MG63 (cell line): ENCODE results near the gene CACNA2D3. TPM values are rescaled to one million over a fixed set of nuclear protein-coding genes. Genes with fewer than 3 reads are reported as not detected.
A peak's percentile ranks its signal among the peaks of the same experiment; 100 is the strongest.

ENCODE experiments used
- DNase-seq: peaks from one replicate; pipeline ENCODE4 v3.0.0-alpha.2; 2020
- H3K27me3 ChIP-seq: fragments of 250-450 bp; sonication (Bioruptor Pico); 2 replicates; pipeline ENCODE4 v1.5.1; 2020; ENCODE audit warnings: mild to moderate bottlenecking, moderate library complexity
- H3K36me3 ChIP-seq: fragments of 250-450 bp; sonication (Bioruptor Pico); 2 replicates; pipeline ENCODE4 v1.5.1; 2020; ENCODE audit warnings: mild to moderate bottlenecking, moderate library complexity
- H3K4me3 ChIP-seq: fragments of 250-450 bp; sonication (Bioruptor Pico); 2 replicates; pipeline ENCODE4 v1.5.1; 2020; ENCODE audit warnings: mild to moderate bottlenecking, moderate library complexity
- H3K9me3 ChIP-seq: fragments of 250-450 bp; sonication (Bioruptor Pico); 2 replicates; pipeline ENCODE4 v1.5.1; 2020; ENCODE audit warnings: mild to moderate bottlenecking, moderate library complexity
- total RNA-seq: library from RNA; depleted of rRNA; stranded (reverse); fragments of >200 nt; shearing (Covaris generic); gene quantifications from 2 replicates; pipeline ENCODE4 v1.2.3, GENCODE V29; 2014; ENCODE audit warnings: low replicate concordance

The CACNA2D3 gene
- total RNA-seq, 1 experiment from 2014 or later, result 2.0 TPM

DNA sequence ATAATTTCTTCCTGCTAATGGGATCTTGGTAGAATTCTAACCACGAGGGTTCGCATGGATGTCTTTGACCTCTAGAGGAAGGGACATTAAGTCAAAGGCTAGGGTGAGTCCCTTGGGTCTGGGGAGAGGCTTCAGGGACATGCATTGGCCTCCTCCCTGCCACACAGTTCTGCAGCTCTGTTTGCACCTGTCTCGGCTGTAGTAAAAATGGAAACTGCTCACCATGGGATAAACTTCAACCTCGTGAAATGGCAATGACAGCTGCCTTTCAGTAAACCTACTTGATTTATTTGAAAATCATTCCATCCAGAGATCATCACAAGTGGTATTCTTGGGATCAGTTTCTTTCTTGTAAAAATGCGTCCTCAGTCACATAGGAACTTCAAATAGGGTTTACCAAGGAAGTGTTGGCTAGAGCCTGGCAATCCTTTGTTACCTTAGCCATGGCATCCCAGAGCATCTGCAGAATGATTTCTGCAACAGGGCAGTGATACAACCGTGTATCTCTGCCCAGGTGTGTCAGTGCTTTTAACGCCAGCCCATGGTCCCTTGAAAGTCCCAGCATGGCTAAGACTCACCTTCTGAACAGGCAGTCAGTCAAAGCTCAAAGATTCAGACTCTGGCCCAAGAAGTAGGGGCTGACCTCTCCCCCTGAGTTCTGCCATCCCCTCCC lies 819.5 kb downstream of the CACNA2D3 start:
- Histone ChIP-seq H3K9me3 (no peaks in the 10 kb centered on the region), H3K36me3 (no peaks in the 10 kb centered on the region), H3K27me3 (no peaks in the 10 kb centered on the region), H3K4me3 (no peak overlapping the region)
- no peak for DNase-seq

DNA sequence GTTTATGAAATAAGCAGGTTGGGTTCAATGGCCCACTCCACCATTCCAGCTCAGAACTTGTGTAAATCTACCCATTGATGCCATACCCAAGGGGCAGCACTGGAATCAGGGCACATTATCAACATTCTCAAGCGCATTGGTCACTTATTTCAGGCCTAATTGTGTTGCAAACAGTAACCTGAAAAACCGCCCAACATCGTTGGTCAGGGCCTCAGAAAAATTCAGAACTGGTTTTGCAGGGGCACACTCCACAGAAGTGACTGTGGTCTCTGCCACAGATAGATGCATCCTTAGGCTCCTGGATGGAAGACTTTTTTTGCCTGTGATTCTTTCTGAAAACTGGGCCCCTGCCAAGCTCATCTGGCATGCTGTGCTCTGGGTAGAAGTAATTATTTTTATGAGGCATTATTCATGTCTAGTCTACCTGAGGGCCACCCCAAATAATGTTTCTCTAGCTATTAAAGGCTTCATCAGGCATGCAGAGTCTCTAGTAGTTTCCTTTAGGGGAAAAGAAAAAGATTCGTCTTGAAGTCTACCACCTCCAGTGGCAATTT lies 827.2 kb downstream of the CACNA2D3 start:
- H3K36me3 ChIP-seq, result no peaks in the 10 kb centered on the region
- no peaks in the 10 kb centered on the region for H3K9me3 ChIP-seq

DNA sequence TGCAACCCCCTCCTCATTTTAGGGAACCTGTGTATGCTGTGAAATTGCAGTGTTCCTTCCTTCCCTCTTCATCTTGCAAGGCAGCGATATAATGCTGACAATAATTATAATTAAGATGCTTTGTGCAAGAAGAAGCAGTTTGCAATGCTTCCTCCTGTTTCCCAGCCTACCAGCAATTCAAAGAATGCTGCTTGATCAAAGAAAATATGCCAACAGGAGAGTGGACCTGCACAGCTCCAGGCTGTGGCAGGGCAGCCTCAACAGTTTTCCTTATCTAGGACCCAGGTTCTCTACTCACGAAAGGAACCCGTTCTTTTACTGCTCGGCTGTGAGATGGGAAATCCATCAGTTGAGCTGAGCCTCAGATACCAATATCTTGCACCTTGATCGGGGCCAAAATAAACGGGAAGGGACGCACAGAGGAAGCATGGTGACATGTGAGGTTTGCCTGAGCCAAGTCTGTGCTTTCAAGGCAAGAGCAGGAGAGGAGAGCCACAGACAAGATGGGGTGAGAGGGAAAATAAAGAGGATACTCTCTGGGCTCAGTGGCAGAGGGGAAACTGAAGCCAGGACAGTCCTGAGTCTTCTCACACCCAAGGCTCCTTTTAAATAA lies 828.1 kb downstream of the CACNA2D3 start:
- H3K36me3 ChIP-seq, result no peaks in the 10 kb centered on the region
- no peaks in the 10 kb centered on the region for H3K9me3 ChIP-seq
- DNase-seq, result no peak
- H3K4me3 ChIP-seq, result no peak overlapping the region
- H3K27me3 ChIP-seq, result no peaks in the 10 kb centered on the region

More for the DNA sequence above, 827.2 kb downstream of the CACNA2D3 start:
- Histone ChIP-seq H3K4me3 (no peak overlapping the region), H3K27me3 (no peaks in the 10 kb centered on the region)
- DNase-seq, result no peak

DNA sequence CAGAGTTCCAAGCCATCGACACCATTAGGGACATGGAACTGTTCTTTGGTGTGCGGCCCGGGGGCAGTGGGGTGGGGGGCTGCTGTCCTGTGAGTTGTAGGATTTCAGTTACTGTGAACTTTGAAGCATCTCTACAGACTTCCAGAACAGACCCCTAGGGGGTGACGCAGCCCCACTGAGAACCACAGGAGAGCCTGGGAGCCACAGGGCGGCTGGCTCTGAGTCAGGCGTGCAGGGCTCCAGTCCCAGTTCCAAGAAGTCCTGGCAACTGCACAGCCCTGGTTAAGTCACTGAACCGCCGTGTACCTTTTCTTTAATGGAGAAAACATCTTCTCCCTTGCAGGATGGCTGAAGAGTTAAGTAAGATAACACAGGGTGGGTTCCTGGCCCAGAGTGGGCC lies 829.1 kb downstream of the CACNA2D3 start:
- Histone ChIP-seq H3K9me3 (no peaks in the 10 kb centered on the region), H3K4me3 (no peak overlapping the region)
- peak; percentile 86 for DNase-seq

DNA sequence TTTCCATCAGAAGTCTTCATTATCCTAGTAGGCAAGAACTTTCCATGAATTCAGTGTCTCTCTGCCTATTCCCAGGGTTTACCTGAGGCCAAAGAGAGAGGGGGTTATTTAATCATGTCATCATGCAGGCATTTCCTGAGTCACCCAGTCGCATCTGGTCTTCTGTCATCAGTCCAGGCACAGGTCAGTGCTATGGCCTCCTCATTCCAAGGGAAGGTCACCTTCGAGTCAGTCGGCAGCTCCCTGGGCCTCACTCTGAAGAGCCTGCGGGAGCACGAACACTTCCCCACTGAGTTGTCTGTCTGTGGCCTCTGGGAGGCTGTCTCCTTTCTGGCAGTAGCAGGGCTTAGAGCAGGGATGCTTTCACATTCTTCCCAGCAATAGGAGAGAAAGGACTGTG lies 831.7 kb downstream of the CACNA2D3 start:
- no peaks in the 10 kb centered on the region for H3K9me3 ChIP-seq
- DNase-seq, result peak; percentile 60
- H3K36me3 ChIP-seq, result no peaks in the 10 kb centered on the region
- H3K4me3 ChIP-seq, result no peak overlapping the region
- H3K27me3 ChIP-seq, result no peaks in the 10 kb centered on the region

More for the DNA sequence above, 829.1 kb downstream of the CACNA2D3 start:
- Histone ChIP-seq H3K27me3 (no peaks in the 10 kb centered on the region), H3K36me3 (no peaks in the 10 kb centered on the region)

DNA sequence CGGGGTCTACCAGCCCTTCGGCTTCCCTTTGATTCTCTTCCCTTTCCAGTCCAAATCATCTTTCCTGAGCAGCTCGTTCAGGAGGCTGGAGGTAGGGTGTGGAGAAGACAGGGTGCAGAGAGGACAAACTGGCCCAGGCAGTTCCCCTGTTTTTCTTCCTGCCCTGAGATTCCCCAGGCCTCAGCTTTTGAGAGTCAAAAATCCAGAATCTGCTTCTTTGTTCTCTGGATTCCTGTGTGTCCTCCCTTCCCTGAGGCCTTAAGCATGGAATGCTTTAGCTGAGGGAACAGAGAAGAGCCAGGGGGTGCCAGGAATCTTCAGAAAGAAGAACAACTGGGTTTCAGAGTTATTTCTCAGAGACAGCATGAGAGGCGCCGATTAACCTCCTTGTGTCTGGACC lies 832.2 kb downstream of the CACNA2D3 start:
- DNase-seq, result no peak
- H3K36me3 ChIP-seq, result no peaks in the 10 kb centered on the region
- no peaks in the 10 kb centered on the region for H3K9me3 ChIP-seq
- H3K4me3 ChIP-seq, result no peak overlapping the region
- H3K27me3 ChIP-seq, result no peaks in the 10 kb centered on the region

DNA sequence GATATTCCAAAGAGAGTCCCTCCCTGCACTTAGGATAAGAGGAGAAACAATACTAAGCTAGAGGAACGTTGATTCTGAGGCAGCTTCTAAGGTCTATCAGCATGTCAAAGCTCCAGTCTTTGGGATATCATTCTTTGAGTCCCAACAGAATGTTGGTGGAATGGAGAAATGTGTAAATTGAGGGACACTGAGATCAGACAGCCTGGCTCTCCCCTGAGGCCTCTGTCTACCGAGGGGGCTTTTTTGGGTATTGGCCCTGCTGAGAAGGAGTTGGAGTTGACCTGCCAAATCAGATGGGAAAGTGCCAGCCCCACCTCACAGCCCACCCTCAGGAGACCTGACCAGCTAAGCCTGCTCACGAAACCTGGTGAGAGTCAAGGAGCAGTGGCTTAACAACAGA lies 833.1 kb downstream of the CACNA2D3 start:
- no peaks in the 10 kb centered on the region for H3K27me3 ChIP-seq
- H3K9me3 ChIP-seq, result no peaks in the 10 kb centered on the region
- no peaks in the 10 kb centered on the region for H3K36me3 ChIP-seq
- no peak for DNase-seq
- no peak overlapping the region for H3K4me3 ChIP-seq

DNA sequence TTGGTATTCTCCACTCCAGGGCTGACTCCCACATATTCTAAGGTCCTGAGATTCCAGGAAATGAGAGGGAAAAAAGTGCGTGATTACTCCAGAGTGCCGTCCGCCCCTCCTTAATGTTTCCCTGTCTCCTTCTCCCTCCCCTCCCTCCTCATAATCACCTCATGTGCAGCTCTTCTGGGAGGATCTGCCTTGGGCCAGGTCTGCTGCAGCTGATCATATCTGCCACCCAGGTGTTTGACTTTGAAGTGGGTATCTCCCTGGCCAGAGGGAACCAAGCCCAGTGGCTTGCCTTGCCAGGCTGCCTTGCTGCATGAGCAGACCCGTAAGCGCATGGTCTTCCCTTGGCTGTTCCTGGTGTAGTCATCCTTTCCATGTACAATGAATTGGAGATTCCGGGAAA lies 833.6 kb downstream of the CACNA2D3 start:
- Histone ChIP-seq H3K9me3 (no peaks in the 10 kb centered on the region), H3K36me3 (no peaks in the 10 kb centered on the region), H3K4me3 (no peak overlapping the region), H3K27me3 (no peaks in the 10 kb centered on the region)
- DNase-seq, result no peak

DNA sequence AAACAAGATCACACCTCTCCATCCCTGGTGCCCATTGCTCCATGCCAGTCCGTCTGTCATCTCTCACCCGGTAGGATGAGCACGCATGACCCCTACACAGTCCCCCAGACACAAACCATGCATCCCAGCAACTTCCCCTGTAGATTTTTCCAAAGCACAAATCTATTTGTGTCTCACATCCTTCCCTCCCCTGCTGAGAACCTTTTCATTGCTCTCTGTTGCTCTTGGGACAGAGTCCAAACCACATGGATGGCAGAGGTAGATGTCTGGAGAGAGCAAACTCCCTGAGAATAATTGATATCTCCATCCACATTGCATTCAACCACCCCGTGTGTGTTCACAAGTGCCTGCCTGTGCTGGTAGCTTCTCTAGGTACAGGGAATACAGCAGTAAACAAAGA lies 835.4 kb downstream of the CACNA2D3 start:
- H3K4me3 ChIP-seq, result no peak overlapping the region

DNA sequence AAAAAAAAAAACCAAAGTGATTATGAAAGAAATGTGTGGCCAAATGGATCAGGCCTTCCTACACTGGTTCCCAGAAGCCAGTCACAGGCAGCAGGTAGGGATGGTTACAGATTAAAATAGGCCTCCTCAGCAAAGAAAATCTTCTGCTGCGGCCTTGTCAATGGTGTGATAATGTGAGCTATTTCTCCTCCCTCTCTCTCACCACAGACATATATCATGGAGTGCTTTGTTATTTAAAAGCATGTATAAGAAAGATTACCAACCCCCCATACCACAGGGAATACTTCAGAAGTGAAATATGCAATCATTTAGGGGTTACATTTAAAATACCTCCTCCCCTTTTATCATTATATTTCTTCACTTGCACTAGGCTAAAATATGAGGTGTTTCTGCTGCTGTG lies 837.7 kb downstream of the CACNA2D3 start:
- DNase-seq, result no peak
- Histone ChIP-seq H3K36me3 (no peaks in the 10 kb centered on the region), H3K4me3 (no peak overlapping the region), H3K27me3 (no peaks in the 10 kb centered on the region), H3K9me3 (no peaks in the 10 kb centered on the region)

More for the DNA sequence above, 835.4 kb downstream of the CACNA2D3 start:
- peak; percentile 5 for DNase-seq
- no peaks in the 10 kb centered on the region for H3K36me3 ChIP-seq
- no peaks in the 10 kb centered on the region for H3K9me3 ChIP-seq
- H3K27me3 ChIP-seq, result no peaks in the 10 kb centered on the region

DNA sequence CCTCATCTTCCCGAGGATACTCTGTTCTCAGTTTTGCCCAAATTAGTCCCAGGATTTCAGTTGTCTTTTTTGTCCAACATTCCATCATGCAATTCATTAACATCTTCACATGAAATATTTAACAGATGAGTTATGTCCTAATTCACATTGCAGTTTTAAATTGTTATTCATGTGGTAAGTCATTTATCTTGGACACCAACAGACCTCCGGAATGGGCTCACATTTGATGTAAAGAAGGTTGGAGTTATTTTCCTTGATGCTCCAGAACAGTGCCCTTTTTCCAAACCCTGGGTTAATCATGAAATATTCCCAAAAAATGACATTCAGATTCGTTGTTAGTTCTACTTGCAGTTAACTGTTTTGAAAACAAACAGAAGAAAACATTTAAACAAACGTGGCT lies 838.3 kb downstream of the CACNA2D3 start:
- no peak for DNase-seq

DNA sequence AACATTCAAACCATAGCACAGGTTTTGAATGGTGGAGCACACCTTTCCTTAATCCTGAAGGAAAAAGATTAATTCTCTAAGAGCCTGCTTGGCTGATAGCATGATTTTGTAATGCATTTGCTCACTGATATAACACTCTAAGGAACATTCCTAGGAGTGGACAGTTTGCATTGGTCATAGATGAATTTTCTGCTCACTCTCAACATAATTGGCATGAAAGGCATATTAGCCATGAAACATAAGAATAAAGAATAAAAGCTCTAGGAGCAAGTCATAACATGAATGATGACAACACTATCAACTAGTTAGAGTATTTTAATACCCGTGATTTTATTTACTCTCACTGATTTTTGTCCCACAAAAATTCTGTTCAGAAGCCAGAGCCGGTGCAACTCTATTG lies 839.8 kb downstream of the CACNA2D3 start:
- Histone ChIP-seq H3K9me3 (no peaks in the 10 kb centered on the region), H3K36me3 (no peaks in the 10 kb centered on the region), H3K27me3 (no peaks in the 10 kb centered on the region), H3K4me3 (no peak overlapping the region)
- DNase-seq, result no peak

More for the DNA sequence above, 838.3 kb downstream of the CACNA2D3 start:
- H3K9me3 ChIP-seq, result no peaks in the 10 kb centered on the region
- no peaks in the 10 kb centered on the region for H3K36me3 ChIP-seq
- H3K27me3 ChIP-seq, result no peaks in the 10 kb centered on the region
- no peak overlapping the region for H3K4me3 ChIP-seq

DNA sequence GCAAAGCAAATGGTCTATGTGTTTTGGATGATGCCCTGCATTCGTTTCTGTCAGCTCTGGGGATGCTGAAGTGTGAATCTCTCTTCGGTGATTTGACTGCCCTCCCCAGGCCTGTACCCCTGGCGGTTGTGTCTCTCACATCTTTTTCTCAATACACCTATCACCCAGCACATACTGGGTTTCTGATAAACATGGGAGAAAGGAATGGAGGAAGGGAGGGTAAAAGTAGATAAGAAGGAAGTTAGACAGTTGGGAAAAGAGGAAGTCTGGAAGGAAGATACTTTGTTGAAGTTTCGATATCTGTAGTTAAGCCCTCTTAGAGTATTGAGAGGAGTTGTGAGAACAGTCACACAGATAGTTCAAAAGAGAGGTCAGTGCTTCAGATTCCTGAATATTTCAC lies 841.3 kb downstream of the CACNA2D3 start:
- Histone ChIP-seq H3K9me3 (no peaks in the 10 kb centered on the region), H3K27me3 (no peaks in the 10 kb centered on the region), H3K4me3 (no peak overlapping the region), H3K36me3 (no peaks in the 10 kb centered on the region)
- no peak for DNase-seq

DNA sequence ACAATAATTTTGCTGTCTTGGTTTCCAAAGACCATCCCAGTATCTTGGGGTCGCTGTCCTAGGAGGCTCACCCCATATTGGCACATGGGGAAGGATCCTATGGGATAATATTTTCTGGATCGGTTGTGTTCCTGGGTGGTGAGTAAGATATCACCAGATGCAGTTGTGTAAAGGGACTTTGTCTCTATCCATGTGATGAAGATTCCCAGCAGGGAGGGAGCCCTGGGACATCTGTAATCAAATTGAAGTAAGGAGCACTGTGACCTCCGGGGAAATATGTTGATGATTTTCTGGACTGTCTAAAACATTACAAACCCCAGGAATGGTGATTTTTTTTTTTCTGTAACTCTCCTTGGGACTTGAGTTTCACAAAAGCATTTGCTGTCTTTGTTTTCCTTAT lies 841.7 kb downstream of the CACNA2D3 start:
- Histone ChIP-seq H3K9me3 (no peaks in the 10 kb centered on the region), H3K27me3 (no peaks in the 10 kb centered on the region), H3K36me3 (no peaks in the 10 kb centered on the region), H3K4me3 (no peak overlapping the region)
- DNase-seq, result no peak

DNA sequence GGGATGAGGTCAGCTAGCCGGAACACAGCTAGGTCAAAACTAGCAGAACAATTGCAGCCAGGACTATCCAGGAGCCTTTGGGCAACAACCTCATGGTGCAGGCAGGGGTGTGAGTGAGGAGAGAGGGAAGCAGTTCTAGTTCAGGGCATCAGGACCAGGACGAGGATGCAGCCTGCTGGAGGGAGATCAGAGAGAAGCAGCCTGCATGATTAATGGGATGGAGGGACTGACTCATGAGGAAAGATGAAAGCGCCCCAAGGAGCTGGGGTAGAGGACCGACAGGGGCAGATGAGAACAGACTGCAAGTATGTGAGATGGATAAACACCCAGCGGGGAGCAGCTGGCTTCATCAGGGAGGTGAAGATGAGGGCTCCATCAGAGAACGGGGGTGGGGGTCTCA lies 843.4 kb downstream of the CACNA2D3 start:
- Histone ChIP-seq H3K9me3 (no peaks in the 10 kb centered on the region), H3K36me3 (no peaks in the 10 kb centered on the region), H3K4me3 (no peak overlapping the region), H3K27me3 (no peaks in the 10 kb centered on the region)
- peak; percentile 84 for DNase-seq

DNA sequence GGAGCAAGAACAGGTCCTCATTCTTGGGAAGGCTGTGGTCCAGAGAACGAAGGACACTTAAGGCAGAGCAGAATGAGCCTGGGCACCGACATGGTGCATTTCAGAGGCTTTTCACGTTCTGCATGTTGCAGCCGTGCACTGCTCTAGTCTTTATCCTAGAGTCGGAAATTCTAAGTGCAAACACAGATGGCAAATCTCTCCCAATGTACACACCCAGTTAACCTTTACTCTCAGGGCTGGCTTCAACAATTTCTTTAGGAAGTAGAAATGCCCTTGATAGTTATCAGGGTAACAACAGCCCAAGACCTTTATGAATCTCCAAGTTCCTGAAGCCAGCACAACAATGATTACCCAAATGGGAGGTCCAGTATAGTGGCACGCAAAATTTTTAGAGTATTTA lies 844.6 kb downstream of the CACNA2D3 start:
- Histone ChIP-seq H3K27me3 (no peaks in the 10 kb centered on the region), H3K36me3 (no peaks in the 10 kb centered on the region), H3K9me3 (no peaks in the 10 kb centered on the region), H3K4me3 (no peak overlapping the region)
- no peak for DNase-seq

DNA sequence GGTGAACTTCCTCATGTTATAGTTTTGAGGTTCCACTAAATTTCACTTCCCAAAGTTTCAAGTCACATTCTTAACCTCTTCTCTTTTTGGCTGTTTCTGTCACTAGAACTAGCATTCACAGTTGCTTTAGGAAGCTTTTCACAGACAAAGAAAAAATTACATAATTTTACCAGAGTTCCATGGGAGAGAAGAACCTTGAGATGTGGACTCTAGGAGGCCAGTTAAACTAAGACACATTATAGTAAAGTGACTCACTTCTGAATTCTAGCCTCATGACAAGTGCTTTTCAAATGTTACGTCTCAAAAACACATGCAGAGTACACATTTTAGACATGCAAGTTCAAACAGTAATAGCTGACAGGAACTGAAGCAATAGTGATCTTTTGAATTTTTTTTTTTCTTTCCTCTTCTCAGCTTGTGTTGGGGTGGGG lies 845.4 kb downstream of the CACNA2D3 start:
- Histone ChIP-seq H3K9me3 (no peaks in the 10 kb centered on the region), H3K4me3 (no peak overlapping the region), H3K36me3 (no peaks in the 10 kb centered on the region), H3K27me3 (no peaks in the 10 kb centered on the region)
- DNase-seq, result no peak
